Measurements from ENCODE around the gene AGBL3. TPM values are rescaled to one million over a fixed set of nuclear protein-coding genes. Genes with fewer than 3 reads are reported as not detected.

The AGBL3 gene
- total and polyA plus RNA-seq, 2 of the 8 experiments (the other 6 are each of a cell fraction or from before 2014, with no cell fraction given) = 1.1 to 1.9 TPM

GRCh38 chr7:135181261-135181928, 195.1 kb downstream of the AGBL3 start:
- H3K18ac ChIP-seq (ENCODE audit: extremely low read depth, low read length) = no peak overlapping the region
- no peak overlapping the region for H2BK12ac ChIP-seq (ENCODE audit: low read depth, low read length)
- H4K5ac ChIP-seq (ENCODE audit: insufficient read length, low read depth, low read length) = no peak overlapping the region
- no peak overlapping the region for H3K4me2 ChIP-seq (ENCODE audit: insufficient read depth in 1 of 2, low read depth in 2 of 2, low read length in 2 of 2)
- no peak overlapping the region for H3K4me3 ChIP-seq (ENCODE audit: extremely low read depth in 1 of 4, insufficient read depth in 2 of 4, low read depth in 3 of 4, low read length in 4 of 4)
- H3K79me1 ChIP-seq (ENCODE audit: low read depth, low read length) = no peaks in the 10 kb centered on the region
- no peak overlapping the region for H2AK5ac ChIP-seq (ENCODE audit: low read depth, low read length)
- H4K8ac ChIP-seq (ENCODE audit: extremely low read depth, insufficient read depth, low read length) = no peak overlapping the region
- no peak overlapping the region for H2BK20ac ChIP-seq (ENCODE audit: low read length)
- no peak for FAIRE-seq
- no peak overlapping the region for H3K4ac ChIP-seq (replicated peaks; ENCODE audit: insufficient read length, low read depth, low read length)
- ChIA-PET POLR2A (ENCODE audit: partially characterized antibody) (interaction anchor here (0.5 to 4.3 kb wide), 3 partner anchors 10 to 47 kb away, joined by 3 to 20 read pairs (median 7); partner anchors contain the start of gene CYREN), CTCF (ENCODE audit: partially characterized antibody) (interaction anchor here (0.5 to 2.1 kb wide), 3 partner anchors 11 to 180 kb away, joined by 3 to 5 read pairs (median 3); partner anchors contain the start of gene CYREN)
- H2BK120ac ChIP-seq (replicated peaks; ENCODE audit: low read depth, low read length) = no peak overlapping the region
- no peaks in the 10 kb centered on the region for H3K27me3 ChIP-seq (replicated peaks in 1 of 4; ENCODE audit: control insufficient read depth in 3 of 4, extremely low read depth in 1 of 4, insufficient read depth in 3 of 4, low read length in 3 of 4)
- H3K9me3 ChIP-seq (ENCODE audit: insufficient read depth in 2 of 2, low read depth in 1 of 2, low read length in 1 of 2) = peaks cover 22 to 35% of the 10 kb centered on the region in 2 experiments
- H2AFZ ChIP-seq (ENCODE audit: low read length) = no peak overlapping the region
- 89% methylated on average over 3 of the region's 3 CpGs; no CpG with 5 or more reads in 1 of the 2 experiments for WGBS, 2 experiments (ENCODE audit: extremely low coverage in 1 of 2, insufficient coverage in 1 of 2, insufficient read length in 1 of 2, insufficient replicate concordance in 2 of 2, low coverage in 1 of 2, low lambda C conversion rate in 2 of 2, missing lambda C conversion rate in 1 of 2)
- no peak overlapping the region for H3K23ac ChIP-seq (ENCODE audit: insufficient read length)
- H3K27ac ChIP-seq (ENCODE audit: low read depth, low read length) = no peak overlapping the region
- H2BK5ac ChIP-seq (ENCODE audit: low read depth, low read length) = no peak overlapping the region
- no peak for DNase-seq (ENCODE audit: low read depth in 1 of 2, low spot score in 2 of 2)
- H3K4me1 ChIP-seq (replicated peaks in 1 of 4; ENCODE audit: control insufficient read depth in 3 of 4, insufficient read depth in 4 of 4, low read length in 3 of 4) = peaks cover 0 to 3% (median 2%) of the 10 kb centered on the region in 4 experiments; a peak in 3 of 7 replicates
- H3K9ac ChIP-seq (replicated peaks in 1 of 4; ENCODE audit: extremely low read depth in 1 of 4, low read depth in 3 of 4, low read length in 3 of 4) = no peak overlapping the region
- no peaks in the 10 kb centered on the region for H4K20me1 ChIP-seq (replicated peaks in 1 of 2; ENCODE audit: control insufficient read depth in 1 of 2, insufficient read depth in 2 of 2, low read length in 2 of 2)
- H3K56ac ChIP-seq (replicated peaks; ENCODE audit: insufficient read length, low read depth, low read length) = no peak overlapping the region
- H3K14ac ChIP-seq (ENCODE audit: insufficient read length) = no peak overlapping the region
- H2BK15ac ChIP-seq (ENCODE audit: low read length) = no peak overlapping the region
- no peak overlapping the region for H4K91ac ChIP-seq (replicated peaks; ENCODE audit: insufficient read length, low read length)
- H3K36me3 ChIP-seq (ENCODE audit: control insufficient read depth in 2 of 4, insufficient read depth in 4 of 4, low read length in 3 of 4) = peaks cover 0 to 13% (median 1%) of the 10 kb centered on the region in 4 experiments; a peak in 4 of 8 replicates
- H3K79me2 ChIP-seq (ENCODE audit: control insufficient read depth in 1 of 2, insufficient read depth in 2 of 2, low read length in 2 of 2) = no peaks in the 10 kb centered on the region
- H3K23me2 ChIP-seq (ENCODE audit: low read depth, low read length) = no peaks in the 10 kb centered on the region
- TF ChIP-seq ZNF274 (IDR thresholded peaks at IDR 0.05; ENCODE audit: borderline replicate concordance, extremely low read depth, low read length) = no peak
- TF ChIP-seq SP1 (IDR thresholded peaks at IDR 0.05; ENCODE audit: low read depth, low read length) = no peak
- TF ChIP-seq SP2 (IDR thresholded peaks at IDR 0.05; ENCODE audit: low read length) = no peak
- no peak for TF ChIP-seq RNF2 (IDR thresholded peaks at IDR 0.05; ENCODE audit: borderline replicate concordance, low read depth, low read length, missing control alignments, poor library complexity, severe bottlenecking)
- TF ChIP-seq MAX (IDR thresholded peaks at IDR 0.05) = no peak
- no peak for TF ChIP-seq RAD21 (IDR thresholded peaks at IDR 0.05 in 1 of 2, conservative IDR thresholded peaks at IDR 0.05 in 1 of 2; ENCODE audit: low read depth in 2 of 2, low read length in 2 of 2)
- no peak for TF ChIP-seq TEAD4 (IDR thresholded peaks at IDR 0.05; ENCODE audit: low read depth, low read length)
- TF ChIP-seq GABPA (IDR thresholded peaks at IDR 0.05; ENCODE audit: borderline replicate concordance, insufficient read depth, low read length) = no peak
- no peak for TF ChIP-seq JUND (IDR thresholded peaks at IDR 0.05; ENCODE audit: low read length)
- TF ChIP-seq ATF2 (IDR thresholded peaks at IDR 0.05; ENCODE audit: low read length) = no peak

All from H1 (cell line).